Right cardiac atrium (tissue), 5 donors: ENCODE measurements around the gene POU5F2. TPM values are rescaled to one million over a fixed set of nuclear protein-coding genes. Genes with fewer than 3 reads are reported as not detected.

Source experiments
- ATAC-seq, 2 donors: fragments of 200-7000 bp; cut with Tn5 transposase; one replicate each; pipeline versions ENCODE4 v1.8.0 to v1.9.1; 2020; ENCODE audit warnings: moderate library complexity in 2 of 2, mild to moderate bottlenecking in 1 of 2
- DNase-seq, 3 donors: peaks; one replicate each; pipeline ENCODE4 v3.0.0-alpha.2; 2020
- H3K27ac ChIP-seq: one replicate; pipeline ENCODE4 v1.5.1; 2013; ENCODE audit warnings: mild to moderate bottlenecking, low read length, control low read depth, moderate library complexity
- H3K27me3 ChIP-seq: one replicate; pipeline ENCODE4 v1.6.1; 2013; ENCODE audit not compliant: control insufficient read depth, insufficient read depth
- H3K4me1 ChIP-seq: one replicate; pipeline ENCODE4 v1.6.1; 2013; ENCODE audit warnings: low read length; ENCODE audit not compliant: control insufficient read depth, insufficient read depth
- H3K4me3 ChIP-seq: one replicate; pipeline ENCODE4 v1.5.1; 2013; ENCODE audit warnings: low read length, control low read depth
- H3K9me3 ChIP-seq: one replicate; pipeline ENCODE4 v1.6.1; 2013; ENCODE audit warnings: low read length; ENCODE audit not compliant: control insufficient read depth
- WGBS: extraction: QIAGEN DNeasy Blood & Tissue Kit; methylation state at CpG from one replicate; pipeline ENCODE4 v1.1.7; 2013; 5-methylcytosine and 5-hydroxymethylcytosine counted together
- intact Hi-C, 4 donors: fragments of 100-400 bp; cut with DNase I; formaldehyde crosslinking; loops; one replicate each; pipeline versions ENCODE4 v1.11.0 to v1.14.0; 2022 to 2023
- polyA plus RNA-seq: library from polyadenylated mRNA; stranded (reverse); fragments of 200-250 nt; gene quantifications from one replicate; pipeline ENCODE4 v1.2.3, GENCODE V29; 2013
- total RNA-seq, 4 donors: library from RNA; stranded (reverse); fragmentation: NEBNext Ultra II Directional; extraction: Animal tissue kit (Norgen Biotek cat#: 25700); gene quantifications; one replicate each; pipeline ENCODE4 v1.2.1, GENCODE V29; 2021
- donor health status: healthy with polysubstance abuse.
- donor health status: DM: no; HTN: yes; CAD: no.
- donor health status: DM: no; HTN: no; CAD: no.
- donor health status: DM: no; HTN: yes; CAD: no; lungs with severe emphysema.
- donor health status: DM: yes; HTN: yes; CAD: no.

POU5F2 gene
- total and polyA plus RNA-seq, 5 donors = 0.16 to 0.57 (median 0.50) TPM

DNA sequence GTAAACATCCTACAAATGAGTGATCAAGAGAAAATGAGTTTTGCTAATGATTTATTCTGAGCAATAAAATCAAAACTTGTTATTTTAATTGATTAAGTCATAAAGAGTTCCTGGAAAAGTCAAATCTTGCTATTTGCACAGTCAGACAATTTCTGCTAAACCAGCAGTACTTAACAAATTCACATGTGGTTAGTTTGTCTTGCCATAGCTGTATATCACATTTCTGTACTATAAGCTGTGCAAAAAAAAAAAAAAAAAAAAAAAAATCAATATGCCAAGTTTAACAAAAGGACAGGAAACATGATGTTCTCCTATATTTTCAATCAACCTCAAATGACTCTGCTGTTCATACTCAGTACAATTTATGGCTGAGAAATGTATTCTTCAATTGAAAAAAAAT is 24.9 kb downstream of the POU5F2 start:
- Histone ChIP-seq H3K4me3 (no peak overlapping the region), H3K27ac (no peak overlapping the region), H3K4me1 (peaks cover 1% of the 10 kb centered on the region), H3K9me3 (no peaks in the 10 kb centered on the region), H3K27me3 (no peaks in the 10 kb centered on the region)
- no peak for ATAC-seq
- intact Hi-C loops = no loop called here
- DNase-seq = no peak

DNA sequence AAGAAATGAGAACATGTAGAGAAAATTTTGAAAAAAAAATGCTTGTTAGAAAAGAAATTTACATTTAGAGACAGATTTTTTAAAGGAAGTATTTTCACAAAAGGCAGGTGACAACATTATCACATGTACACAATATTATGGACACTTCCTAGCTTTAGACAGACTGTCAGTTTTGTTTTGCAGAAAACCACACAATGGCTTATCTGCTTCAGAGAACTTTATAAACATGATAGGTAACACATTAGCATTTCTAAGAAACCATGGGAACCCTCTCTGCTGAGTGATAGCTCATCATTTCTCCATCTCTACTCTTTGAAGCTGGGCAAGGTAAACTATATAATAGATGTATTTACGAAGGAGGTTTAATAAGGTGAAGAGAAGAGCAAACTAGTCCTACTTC is 25.6 kb downstream of the POU5F2 start:
- Histone ChIP-seq H3K27ac (no peak overlapping the region), H3K4me1 (peaks cover 1% of the 10 kb centered on the region), H3K27me3 (no peaks in the 10 kb centered on the region), H3K4me3 (no peak overlapping the region), H3K9me3 (no peaks in the 10 kb centered on the region)
- intact Hi-C loops = no loop called here
- 93% methylated on average over 1 of the region's 1 CpG for WGBS
- DNase-seq (no peak), ATAC-seq (no peak)

DNA sequence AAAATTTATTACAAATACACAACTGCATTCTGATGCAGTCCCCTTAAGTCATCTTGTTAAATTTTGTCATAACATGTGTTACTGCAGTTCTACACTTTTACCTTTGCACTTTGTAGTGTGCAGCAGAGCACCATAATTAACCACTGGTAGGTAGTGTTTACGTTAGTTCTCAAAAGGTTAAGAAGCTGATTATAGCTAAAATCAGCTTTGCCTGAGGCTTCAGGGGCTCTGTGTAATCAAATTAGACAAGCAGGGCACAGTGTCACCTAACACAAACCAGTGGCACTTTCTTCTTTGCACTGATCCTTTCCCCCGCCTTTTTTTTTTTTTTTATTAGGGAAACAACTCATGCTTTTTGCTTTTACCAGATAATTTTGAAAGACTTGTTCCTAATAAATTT is 26.1 kb downstream of the POU5F2 start:
- H3K4me3 ChIP-seq = no peak overlapping the region
- no peaks in the 10 kb centered on the region for H3K27me3 ChIP-seq

DNA sequence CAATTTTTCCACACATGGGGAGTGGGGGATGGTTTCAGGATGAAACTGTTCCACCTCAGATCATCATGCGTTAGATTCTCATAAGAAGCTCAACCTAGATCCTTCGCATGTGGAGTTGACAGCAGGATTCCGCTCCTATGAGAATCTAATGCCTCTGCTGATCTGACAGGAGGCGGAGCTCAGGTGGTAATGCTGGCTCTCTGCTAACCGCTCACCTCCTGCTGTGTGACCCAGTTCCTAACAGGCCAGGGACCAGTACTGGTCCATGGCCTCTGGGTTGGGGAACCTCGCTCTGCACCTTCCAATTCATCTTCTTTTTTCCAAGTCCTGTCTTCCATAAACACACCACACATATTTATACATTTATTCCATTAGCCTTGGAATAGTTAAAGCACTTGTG is 33.0 kb downstream of the POU5F2 start:
- H3K27me3 ChIP-seq = no peaks in the 10 kb centered on the region
- no peak overlapping the region for H3K4me3 ChIP-seq
- DNase-seq (no peak), ATAC-seq (no peak)
- H3K4me1 ChIP-seq = no peaks in the 10 kb centered on the region
- H3K27ac ChIP-seq = no peak overlapping the region
- over 99% methylated on average over 6 of the region's 6 CpGs for WGBS
- no peaks in the 10 kb centered on the region for H3K9me3 ChIP-seq
- intact Hi-C loops = no loop called here

More for the DNA sequence above, 26.1 kb downstream of the POU5F2 start:
- no peak for ATAC-seq
- intact Hi-C loops = no loop called here
- no peak for DNase-seq
- WGBS = 77% methylated on average over 2 of the region's 2 CpGs
- H3K27ac ChIP-seq = no peak overlapping the region
- peaks cover 1% of the 10 kb centered on the region for H3K4me1 ChIP-seq
- no peaks in the 10 kb centered on the region for H3K9me3 ChIP-seq

DNA sequence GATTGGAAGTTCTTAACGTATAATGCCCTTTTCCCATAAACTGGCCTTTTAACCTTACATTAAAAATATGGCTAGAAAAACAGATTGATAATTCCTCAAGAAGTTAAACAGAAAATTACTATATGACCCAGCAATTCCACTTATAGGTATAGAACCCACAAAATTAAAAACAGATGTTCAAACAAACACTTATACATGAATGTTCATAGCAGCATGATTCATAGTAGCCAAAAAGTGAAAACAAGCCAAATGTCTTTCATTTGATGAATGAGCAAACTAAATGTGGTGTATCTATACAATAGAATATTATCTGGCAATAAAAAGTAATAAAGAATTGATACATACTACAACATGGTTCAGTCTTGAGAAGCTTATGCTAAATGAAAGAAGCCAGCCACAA is 35.5 kb downstream of the POU5F2 start:
- Histone ChIP-seq H3K9me3 (no peaks in the 10 kb centered on the region), H3K27ac (no peak overlapping the region), H3K4me3 (no peak overlapping the region), H3K27me3 (no peaks in the 10 kb centered on the region), H3K4me1 (no peaks in the 10 kb centered on the region)
- ATAC-seq (no peak), DNase-seq (no peak)
- intact Hi-C loops = no loop called here
- WGBS = 98% methylated on average over 1 of the region's 1 CpG

DNA sequence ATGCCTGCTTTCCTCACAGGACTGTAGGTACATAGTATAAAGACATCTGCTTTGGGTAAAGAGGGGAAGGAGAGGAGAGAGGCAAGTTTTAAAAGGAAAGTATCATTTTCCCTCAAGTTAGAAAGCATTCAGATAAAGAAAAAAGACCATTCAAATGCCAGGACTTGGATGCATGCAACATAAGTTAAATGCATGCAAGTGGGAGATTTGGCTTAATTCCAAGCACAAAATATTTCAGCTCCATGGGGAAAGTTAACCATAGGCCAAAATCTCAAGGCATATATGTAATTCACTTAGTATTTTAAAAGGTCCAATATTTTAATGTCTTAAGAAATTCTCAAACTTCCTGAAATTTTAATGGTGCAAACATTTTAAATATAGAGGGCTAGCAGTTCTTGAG is 36.4 kb downstream of the POU5F2 start:
- ATAC-seq (no peak), DNase-seq (no peak)
- Histone ChIP-seq H3K9me3 (no peaks in the 10 kb centered on the region), H3K4me3 (no peak overlapping the region), H3K27ac (no peak overlapping the region), H3K4me1 (no peaks in the 10 kb centered on the region), H3K27me3 (no peaks in the 10 kb centered on the region)
- intact Hi-C loops = no loop called here

DNA sequence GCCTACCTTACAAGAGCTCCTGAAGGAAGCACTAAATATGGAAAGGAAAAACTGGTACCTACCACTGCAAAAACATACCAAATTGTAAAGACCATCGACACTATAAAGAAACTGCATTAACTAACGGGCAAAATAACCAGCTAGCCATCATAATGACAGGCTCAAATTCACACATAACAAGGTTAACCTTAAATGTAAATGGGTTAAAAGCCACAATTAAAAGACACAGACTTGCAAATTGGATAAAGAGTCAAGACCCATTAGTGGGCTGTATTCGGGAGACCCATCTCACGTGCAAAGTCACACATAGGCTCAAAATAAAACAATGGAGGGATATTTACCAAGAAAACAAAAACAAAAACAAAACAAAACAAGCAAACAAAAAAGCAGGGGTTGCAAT is 49.4 kb downstream of the POU5F2 start:
- Histone ChIP-seq H3K27me3 (no peaks in the 10 kb centered on the region), H3K27ac (no peak overlapping the region), H3K9me3 (no peaks in the 10 kb centered on the region), H3K4me1 (no peaks in the 10 kb centered on the region), H3K4me3 (no peak overlapping the region)
- WGBS = 81% methylated on average over 4 of the region's 4 CpGs
- DNase-seq (no peak), ATAC-seq (no peak)
- intact Hi-C loops = no loop called here

Other genes starting within 250 kb of the POU5F2 start
- gene NR2F1-AS1, start 160.4 kb downstream of the POU5F2 start, total RNA-seq = 10 to 100 TPM in 3 of 4 donors, 1 to 10 TPM in 1; 7.8 to 13.2 (median 11.8) TPM
- gene NR2F1-AS1, start 160.4 kb downstream of the POU5F2 start, polyA plus RNA-seq = 10.3 TPM
- gene NR2F1, start 158.4 kb downstream of the POU5F2 start, total RNA-seq = 10 to 100 TPM; 22.1 to 59.2 (median 42.6) TPM
- 29.0 TPM for gene NR2F1, start 158.4 kb downstream of the POU5F2 start, polyA plus RNA-seq